ENCODE data around the gene ALDOC. TPM values are rescaled to one million over a fixed set of nuclear protein-coding genes. Genes with fewer than 3 reads are reported as not detected.

The ALDOC gene
- total and polyA plus RNA-seq, 2 donors (not counting 1 experiment from before 2014, with no cell fraction given) = 91.3 to 111 TPM

DNA sequence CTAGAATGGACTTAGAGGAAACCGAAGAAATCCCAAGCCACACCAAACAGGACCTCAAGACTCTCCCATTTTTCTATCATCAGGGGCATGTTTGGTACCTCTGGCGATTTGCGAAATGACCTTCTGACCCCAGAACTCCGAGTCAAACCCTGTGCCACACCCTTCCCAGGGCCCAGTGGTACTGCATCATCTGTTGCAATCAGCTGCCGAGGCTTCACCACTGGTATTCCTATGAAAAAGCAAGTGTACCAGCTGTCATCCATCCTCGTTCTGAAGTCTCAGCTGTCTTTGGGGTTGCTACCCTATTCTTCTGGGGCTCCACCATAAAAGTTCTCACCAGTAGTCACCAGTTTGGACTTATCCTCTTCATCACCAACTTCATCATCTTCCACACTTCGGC is 39.6 kb upstream of the ALDOC start:
- Histone ChIP-seq H3K4me3 (replicated peaks in 1 of 4; ENCODE audit: control extremely low read depth in 1 of 4, insufficient read depth in 1 of 4, low read depth in 3 of 4, low read length in 4 of 4) (no peak overlapping the region), H3K27ac (ENCODE audit: insufficient read depth, low read length) (no peak overlapping the region), H3K9me3 (ENCODE audit: control insufficient read depth, insufficient read depth, low read depth, low read length) (no peaks in the 10 kb centered on the region), H3K4me2 (ENCODE audit: extremely low read depth, insufficient read depth, low read length) (no peak overlapping the region), H3K36me3 (ENCODE audit: control insufficient read depth, insufficient read depth, low read length) (peaks cover 21% of the 10 kb centered on the region), H3K79me2 (ENCODE audit: control insufficient read depth, insufficient read depth, low read length) (no peaks in the 10 kb centered on the region), H4K20me1 (ENCODE audit: control insufficient read depth, extremely low read depth, insufficient read depth, low read length) (no peaks in the 10 kb centered on the region), H3K9ac (ENCODE audit: insufficient read depth, low read length) (no peak overlapping the region), H3K27me3 (ENCODE audit: control insufficient read depth, insufficient read depth, low read length) (no peaks in the 10 kb centered on the region), H2AFZ (ENCODE audit: low read length) (no peak overlapping the region), H3K4me1 (ENCODE audit: control insufficient read depth, extremely low read depth, insufficient read depth, low read length) (no peaks in the 10 kb centered on the region)
- TF ChIP-seq, protein P1, sequence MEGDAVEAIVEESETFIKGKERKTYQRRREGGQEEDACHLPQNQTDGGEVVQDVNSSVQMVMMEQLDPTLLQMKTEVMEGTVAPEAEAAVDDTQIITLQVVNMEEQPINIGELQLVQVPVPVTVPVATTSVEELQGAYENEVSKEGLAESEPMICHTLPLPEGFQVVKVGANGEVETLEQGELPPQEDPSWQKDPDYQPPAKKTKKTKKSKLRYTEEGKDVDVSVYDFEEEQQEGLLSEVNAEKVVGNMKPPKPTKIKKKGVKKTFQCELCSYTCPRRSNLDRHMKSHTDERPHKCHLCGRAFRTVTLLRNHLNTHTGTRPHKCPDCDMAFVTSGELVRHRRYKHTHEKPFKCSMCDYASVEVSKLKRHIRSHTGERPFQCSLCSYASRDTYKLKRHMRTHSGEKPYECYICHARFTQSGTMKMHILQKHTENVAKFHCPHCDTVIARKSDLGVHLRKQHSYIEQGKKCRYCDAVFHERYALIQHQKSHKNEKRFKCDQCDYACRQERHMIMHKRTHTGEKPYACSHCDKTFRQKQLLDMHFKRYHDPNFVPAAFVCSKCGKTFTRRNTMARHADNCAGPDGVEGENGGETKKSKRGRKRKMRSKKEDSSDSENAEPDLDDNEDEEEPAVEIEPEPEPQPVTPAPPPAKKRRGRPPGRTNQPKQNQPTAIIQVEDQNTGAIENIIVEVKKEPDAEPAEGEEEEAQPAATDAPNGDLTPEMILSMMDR (conservative IDR thresholded peaks at IDR 0.05 in 1 of 2, IDR thresholded peaks at IDR 0.05 in 1 of 2; ENCODE audit: low read depth in 1 of 2, low read length in 2 of 2) = no peak
- no peak for TF ChIP-seq EZH2 (IDR thresholded peaks at IDR 0.05; ENCODE audit: low read length, missing control alignments)
- no peak for DNase-seq (ENCODE audit: low read depth in 2 of 2)

DNA sequence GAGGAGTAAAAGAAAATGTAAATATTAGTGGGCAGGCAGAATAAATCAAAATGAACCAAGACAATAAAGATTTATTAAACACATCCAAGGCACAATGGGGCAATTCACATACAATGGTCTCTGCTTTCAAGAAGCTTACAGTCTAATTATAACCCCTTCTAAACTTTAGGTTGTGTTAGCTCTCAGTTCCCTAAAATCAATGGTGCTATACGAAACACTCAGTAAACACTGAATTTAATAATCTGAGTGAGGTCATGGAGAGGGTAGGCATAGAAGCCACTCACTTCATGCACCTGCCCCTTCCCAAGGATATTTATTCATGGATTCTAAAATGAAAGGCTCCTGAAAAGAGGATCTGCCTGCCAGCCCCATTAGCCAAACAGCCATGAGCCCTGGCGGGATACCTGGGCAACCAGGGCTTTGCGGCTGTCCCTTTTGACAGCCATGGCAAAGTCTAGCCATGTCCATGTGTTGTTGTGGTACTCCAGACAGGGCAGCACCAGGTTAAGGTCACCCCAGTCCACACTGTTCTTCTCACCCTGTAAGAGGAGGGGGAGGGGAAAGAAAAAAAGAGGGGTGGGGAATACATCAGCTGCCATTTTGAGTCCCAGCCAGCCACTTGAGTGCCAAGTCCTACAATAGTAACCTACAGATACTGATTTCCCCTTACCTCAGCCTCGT is 38.7 kb upstream of the ALDOC start:
- H3K4me2 ChIP-seq (ENCODE audit: extremely low read depth, insufficient read depth, low read length) = no peak overlapping the region
- no peaks in the 10 kb centered on the region for H3K79me2 ChIP-seq (ENCODE audit: control insufficient read depth, insufficient read depth, low read length)
- no peak for DNase-seq (ENCODE audit: low read depth in 2 of 2)
- no peak for TF ChIP-seq EZH2 (IDR thresholded peaks at IDR 0.05; ENCODE audit: low read length, missing control alignments)
- TF ChIP-seq, protein P1 (conservative IDR thresholded peaks at IDR 0.05 in 1 of 2, IDR thresholded peaks at IDR 0.05 in 1 of 2; ENCODE audit: low read depth in 1 of 2, low read length in 2 of 2) = no peak
- H3K27ac ChIP-seq (ENCODE audit: insufficient read depth, low read length) = no peak overlapping the region
- H2AFZ ChIP-seq (ENCODE audit: low read length) = no peak overlapping the region
- no peak overlapping the region for H3K9ac ChIP-seq (ENCODE audit: insufficient read depth, low read length)
- H4K20me1 ChIP-seq (ENCODE audit: control insufficient read depth, extremely low read depth, insufficient read depth, low read length) = no peaks in the 10 kb centered on the region
- H3K4me3 ChIP-seq (replicated peaks in 1 of 4; ENCODE audit: control extremely low read depth in 1 of 4, insufficient read depth in 1 of 4, low read depth in 3 of 4, low read length in 4 of 4) = no peak overlapping the region
- no peaks in the 10 kb centered on the region for H3K27me3 ChIP-seq (ENCODE audit: control insufficient read depth, insufficient read depth, low read length)
- no peaks in the 10 kb centered on the region for H3K9me3 ChIP-seq (ENCODE audit: control insufficient read depth, insufficient read depth, low read depth, low read length)
- H3K36me3 ChIP-seq (ENCODE audit: control insufficient read depth, insufficient read depth, low read length) = peaks cover 21% of the 10 kb centered on the region
- no peaks in the 10 kb centered on the region for H3K4me1 ChIP-seq (ENCODE audit: control insufficient read depth, extremely low read depth, insufficient read depth, low read length)

DNA sequence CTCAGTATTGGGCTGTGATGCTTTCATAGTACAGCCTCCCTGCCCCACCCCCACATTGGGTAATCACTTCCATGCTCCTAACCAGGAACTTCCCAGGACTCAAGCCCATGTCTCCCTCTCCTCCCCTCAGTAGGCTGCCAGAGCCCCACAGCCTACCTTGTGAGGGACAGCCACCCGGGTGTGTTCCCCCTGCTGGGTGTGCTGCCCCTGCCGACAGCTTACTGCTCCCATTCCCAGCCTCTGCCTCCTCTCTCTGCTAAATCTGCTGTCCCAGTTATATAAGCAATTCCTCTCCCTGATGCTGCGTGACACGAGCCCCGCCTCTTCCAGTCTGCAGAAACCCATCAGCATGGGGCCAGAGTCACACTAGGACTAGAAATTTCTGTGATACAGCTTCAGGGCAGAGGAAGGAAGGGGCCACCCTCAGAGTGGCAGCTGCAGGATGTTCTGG is 37.3 kb upstream of the ALDOC start, which contains the start of gene RSKR:
RSKR (minus strand) TSS at position 255 of the 451 bp plus-strand sequence; CDS start at position 231, 24 bp downstream.
- Histone ChIP-seq H3K79me2 (ENCODE audit: control insufficient read depth, insufficient read depth, low read length) (no peaks in the 10 kb centered on the region), H3K36me3 (ENCODE audit: control insufficient read depth, insufficient read depth, low read length) (peaks cover 17% of the 10 kb centered on the region), H3K27ac (ENCODE audit: insufficient read depth, low read length) (no peak within 1 kb of the TSS), H3K4me2 (ENCODE audit: extremely low read depth, insufficient read depth, low read length) (no peak within 1 kb of the TSS), H3K9ac (ENCODE audit: insufficient read depth, low read length) (no peak within 1 kb of the TSS), H3K4me3 (replicated peaks in 1 of 4; ENCODE audit: control extremely low read depth in 1 of 4, insufficient read depth in 1 of 4, low read depth in 3 of 4, low read length in 4 of 4) (no peak within 1 kb of the TSS), H3K9me3 (ENCODE audit: control insufficient read depth, insufficient read depth, low read depth, low read length) (no peaks in the 10 kb centered on the region), H2AFZ (ENCODE audit: low read length) (no peak within 1 kb of the TSS), H4K20me1 (ENCODE audit: control insufficient read depth, extremely low read depth, insufficient read depth, low read length) (no peaks in the 10 kb centered on the region), H3K27me3 (ENCODE audit: control insufficient read depth, insufficient read depth, low read length) (no peaks in the 10 kb centered on the region), H3K4me1 (ENCODE audit: control insufficient read depth, extremely low read depth, insufficient read depth, low read length) (no peaks in the 10 kb centered on the region)
- TF ChIP-seq, protein P1 (conservative IDR thresholded peaks at IDR 0.05 in 1 of 2, IDR thresholded peaks at IDR 0.05 in 1 of 2; ENCODE audit: low read depth in 1 of 2, low read length in 2 of 2) = no peak
- no peak for TF ChIP-seq EZH2 (IDR thresholded peaks at IDR 0.05; ENCODE audit: low read length, missing control alignments)
- no peak for DNase-seq (ENCODE audit: low read depth in 2 of 2)

All from fibroblast of lung (primary cell).